HG03196 (cell line): Measurements from ENCODE around the gene DCAF15.
"Not testable (repeated sequence)": the region's sequence is repeated elsewhere in the genome, so short reads cannot be mapped to it uniquely, and the experiment has no call there.

ENCODE experiments used
- ATAC-seq: cut with Tn5 transposase; IDR thresholded peaks from one replicate; pipeline ENCODE4 v1.9.1; 2021; ENCODE audit not compliant: unreplicated experiment

Gene DCAF15

DNA sequence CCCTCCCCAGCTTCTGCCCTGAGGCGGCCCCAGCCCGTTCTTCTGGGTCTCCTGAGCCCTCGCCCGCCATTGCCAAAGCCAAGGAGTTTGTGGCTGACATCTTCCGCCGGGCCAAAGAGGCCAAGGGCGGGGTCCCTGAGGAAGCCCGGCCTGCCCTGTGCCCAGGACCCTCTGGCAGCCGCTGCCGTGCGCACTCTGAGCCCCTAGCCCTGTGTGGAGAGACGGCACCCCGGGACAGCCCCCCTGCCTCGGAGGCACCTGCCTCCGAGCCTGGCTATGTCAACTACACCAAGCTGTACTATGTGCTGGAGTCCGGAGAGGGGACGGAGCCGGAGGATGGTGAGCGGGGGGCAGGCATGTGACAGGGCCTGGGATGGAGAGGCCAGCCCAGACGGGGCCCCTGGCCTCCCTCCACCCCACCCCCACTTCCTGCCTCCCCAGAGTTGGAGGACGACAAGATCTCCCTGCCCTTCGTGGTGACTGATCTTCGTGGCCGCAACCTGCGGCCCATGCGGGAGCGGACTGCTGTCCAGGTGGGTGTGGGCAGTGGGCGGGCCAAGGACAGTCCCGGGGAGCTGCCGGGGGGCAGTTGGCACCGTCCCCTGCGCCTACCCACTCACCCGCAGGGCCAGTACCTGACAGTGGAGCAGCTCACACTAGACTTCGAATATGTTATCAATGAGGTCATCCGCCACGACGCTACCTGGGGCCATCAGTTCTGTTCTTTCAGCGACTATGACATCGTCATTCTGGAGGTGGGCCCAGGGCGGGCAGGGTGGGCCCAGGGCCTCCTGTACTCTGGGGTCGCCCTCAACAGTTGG is 7.0 kb downstream of the DCAF15 start:
- ATAC-seq, result no peak

DNA sequence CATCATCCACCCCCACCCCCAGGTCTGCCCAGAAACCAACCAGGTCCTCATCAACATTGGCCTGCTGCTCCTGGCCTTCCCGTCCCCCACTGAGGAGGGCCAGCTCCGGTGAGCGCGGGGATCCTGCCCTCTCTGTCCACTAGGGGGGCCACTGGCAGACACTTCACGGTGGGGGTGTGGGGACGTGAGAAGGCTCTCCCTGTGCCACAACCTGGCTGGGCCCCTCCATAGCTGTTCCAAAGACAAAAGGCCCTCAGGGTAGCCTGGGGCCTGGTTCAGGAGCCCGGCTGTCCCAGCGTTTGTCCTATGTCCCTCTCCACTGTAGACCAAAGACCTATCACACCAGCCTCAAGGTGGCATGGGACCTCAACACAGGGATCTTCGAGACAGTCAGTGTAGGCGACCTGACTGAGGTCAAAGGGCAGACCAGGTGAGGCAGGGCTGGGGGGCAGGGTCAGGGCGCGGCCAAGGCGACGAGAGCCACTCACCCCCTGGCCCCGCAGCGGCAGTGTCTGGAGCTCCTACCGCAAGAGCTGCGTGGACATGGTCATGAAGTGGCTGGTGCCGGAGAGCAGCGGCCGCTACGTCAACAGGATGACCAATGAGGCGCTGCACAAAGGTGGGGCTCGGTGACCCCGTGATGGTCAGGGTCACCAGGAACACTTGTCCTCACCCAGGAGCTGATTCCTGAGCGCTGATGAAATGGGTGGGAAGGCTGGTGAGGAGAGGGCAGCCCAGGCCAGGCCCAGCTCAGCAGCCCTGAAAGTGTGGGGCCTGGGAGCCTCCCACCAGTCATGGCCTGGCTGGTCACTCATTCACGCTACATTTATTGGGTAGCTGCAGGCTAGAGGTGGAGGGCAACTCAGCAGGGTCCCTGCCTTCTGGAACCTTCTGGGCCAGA is 7.9 kb downstream of the DCAF15 start:
- no peak for ATAC-seq

DNA sequence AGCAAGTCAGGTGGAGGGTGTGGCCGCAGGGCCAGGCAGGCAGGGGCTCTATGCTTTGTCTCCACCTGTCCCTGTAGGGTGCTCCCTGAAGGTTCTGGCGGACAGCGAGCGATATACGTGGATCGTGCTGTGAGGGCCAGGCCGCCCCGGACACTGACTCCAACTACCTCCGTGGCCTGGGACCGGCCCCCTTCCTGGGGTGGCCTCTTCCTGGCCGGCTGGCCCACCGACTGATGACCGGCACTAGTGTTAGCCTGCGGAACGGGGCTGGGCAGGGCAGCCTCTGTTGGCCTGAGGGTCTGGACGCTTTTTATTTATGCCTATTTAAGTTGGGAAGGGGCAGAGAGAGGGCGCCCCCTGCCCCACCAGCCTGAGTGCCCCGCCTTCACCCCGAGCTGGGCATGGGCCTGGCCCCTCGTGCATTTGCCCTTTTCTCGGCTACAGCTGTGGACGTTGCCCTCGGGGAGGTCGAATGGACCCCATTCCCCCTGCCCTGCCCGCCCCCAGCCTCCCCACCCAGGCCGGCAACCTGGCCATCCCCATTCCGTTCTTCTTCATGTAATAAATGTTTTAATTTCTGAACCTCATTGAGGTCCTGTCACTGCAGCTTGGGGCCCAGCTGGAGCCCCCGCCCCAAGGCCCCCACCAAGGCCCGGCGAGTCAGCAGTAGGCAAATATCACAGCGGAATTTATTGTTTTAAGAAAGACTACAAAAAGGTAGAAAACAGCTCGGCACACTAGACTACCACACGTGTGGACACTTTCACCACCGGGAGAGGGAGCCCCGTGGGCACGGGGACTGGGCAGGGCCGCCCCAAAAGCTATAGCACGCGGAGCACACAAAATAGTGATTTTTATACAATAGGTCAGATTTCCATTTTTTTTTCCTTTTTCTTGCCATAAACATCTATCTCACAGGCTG is 8.8 kb downstream of the DCAF15 start:
- no peak for ATAC-seq

DNA sequence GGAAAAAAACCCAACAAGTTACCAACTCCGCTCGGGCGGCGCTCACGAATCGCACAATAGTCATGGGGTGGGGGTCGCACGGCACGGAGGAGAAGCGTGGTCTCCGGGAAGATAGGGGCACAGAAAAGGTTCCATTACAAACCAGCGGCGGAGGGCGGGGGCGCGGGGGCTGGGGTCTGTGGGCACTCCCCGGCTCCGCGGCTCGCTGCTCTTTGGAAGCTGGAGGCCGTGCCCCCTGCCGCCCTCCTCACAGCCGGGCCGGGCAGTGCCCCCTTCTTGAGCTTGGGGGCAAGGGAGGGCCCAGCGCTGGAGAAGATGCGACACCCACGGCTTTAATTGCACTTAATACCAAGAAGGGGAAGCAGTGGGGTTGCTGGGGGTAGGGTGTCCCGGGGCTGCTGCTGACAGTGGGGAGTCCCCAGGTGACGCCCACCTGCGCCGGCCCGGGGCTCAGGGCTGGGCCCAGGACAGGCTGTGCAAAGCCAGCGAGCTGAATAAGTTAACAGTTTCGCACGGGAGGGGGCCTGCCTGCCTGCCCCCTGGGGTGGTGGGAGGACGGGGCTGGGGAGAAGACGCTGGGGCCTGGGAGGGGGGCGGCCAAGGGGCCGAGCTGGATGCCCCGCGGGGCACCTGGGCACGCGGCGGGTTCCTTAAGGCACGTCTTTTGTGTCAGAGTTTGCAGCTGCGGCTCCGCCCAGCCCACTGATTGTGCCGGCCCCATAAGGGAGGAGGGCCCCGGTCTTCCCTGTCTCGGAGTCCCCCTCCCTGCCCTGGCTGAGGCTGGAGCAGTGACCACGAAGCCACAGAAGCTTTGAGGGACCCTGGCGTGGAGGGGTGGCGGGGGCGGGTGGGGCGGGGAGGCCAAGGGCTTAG is 9.8 kb downstream of the DCAF15 start:
- no peak for ATAC-seq

DNA sequence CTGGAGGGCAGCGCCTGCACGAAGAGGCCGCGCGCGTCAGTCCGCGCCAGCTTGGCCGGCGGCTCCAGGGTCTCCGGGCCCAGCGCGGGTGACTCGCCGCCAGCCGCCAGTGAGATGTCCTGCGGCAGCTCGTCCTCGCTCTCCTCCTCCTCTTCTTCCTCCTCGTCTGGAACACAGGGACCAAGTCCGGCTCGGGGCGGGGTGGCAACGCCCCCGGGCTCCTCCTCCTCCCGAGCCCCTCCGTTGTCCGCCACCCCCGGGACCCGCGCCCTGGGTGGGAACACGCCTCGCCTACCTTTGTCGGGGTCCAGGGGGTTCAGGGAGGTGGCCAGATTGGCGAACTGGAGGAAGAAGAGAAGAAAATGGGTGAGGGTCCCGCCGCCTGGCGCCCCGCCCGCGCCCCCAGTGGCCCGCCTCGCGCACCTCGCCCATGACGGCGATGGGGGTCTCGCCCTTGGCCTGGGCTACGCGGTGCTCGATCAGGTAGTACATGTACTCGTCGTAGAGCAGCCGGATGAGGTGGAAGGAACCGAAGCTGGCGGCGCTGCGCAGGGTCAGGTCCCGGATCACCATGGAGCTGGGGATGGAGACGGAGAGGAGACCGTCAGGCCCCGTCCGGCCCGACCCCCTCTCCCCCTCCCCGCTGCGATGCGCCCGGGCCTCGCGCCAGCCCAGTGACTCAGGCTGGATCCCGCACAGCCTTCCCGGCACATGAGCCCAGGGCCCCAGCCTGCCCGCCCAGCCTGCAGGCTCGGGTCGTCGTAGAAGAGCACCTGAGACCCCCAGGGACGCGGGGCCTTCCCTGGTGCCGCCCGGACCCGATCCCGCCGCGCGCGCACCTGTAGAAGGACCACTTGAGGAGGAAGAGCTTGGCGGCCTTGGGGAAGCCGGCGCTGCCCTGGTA is 10.6 kb downstream of the DCAF15 start:
- no peak for ATAC-seq

DNA sequence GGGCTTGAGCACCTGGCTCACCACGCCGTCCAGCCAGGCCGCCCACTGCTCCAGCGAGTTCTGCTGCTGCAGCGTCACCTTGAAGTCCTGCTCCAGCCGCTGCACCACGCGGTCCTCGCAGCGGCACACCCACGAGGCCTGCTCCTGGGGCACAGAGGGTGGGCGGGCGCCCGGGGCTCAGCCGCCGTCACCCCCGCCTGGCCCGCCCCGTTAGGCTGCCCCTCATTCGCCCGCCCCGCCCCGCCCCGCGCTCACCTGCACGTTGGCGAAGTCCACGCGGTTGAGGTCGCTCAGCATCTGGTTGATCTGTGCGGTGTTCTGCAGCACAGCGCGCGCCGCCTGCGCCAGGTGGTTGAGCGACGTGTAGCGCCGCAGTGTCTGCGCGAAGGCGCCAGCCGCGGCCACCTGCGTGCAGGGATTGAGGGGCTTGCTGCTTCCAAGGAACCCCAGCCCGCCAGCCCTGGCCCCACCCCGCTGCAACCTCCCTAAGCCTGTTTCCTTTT is 11.3 kb downstream of the DCAF15 start:
- ATAC-seq, result no peak

DNA sequence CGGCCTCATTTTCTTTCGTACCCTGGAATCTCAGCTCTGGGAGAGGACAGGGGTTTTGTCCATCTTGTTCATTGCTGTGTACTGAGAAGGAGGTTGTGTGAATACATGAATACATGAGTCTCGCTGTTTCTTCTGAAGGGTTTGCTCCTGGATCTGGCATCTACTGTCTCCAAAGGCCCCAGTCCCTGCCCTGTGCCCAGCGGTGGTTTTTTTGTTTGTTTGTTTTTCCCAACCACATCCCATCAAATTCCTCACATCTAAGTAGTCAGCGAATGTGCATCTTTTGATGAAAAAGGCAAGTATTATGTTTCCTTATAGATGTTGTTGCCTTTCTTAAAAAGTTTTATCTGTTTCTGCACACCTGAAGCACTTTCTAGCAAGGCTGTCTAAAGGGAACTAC is 12.5 kb downstream of the DCAF15 start:
- no peak for ATAC-seq

DNA sequence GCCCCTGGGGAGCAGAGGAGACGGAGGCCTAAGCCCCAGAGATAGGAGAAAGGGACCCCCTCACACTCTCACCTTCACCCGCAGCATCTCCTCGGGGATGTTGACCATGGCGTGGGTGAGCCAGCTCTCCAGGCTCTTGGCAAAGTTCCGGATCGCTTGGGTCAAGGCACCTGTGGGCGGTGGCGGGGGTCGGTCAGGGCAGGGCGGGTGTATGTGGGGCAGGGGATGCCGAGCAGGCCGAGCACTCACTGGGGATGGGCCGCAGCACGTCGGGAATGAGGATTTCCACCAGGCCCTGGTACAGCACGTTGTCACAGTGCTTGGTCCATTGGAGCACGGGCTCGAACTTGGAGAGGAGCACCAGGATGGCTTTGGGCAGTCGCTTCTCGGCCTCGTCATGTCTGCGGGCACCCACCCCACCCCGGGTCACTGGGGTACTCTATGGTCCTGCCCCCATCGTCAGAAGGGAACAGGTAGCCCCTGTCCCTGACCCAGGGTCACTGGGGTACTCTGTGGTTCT is 13.1 kb downstream of the DCAF15 start:
- no peak for ATAC-seq

DNA sequence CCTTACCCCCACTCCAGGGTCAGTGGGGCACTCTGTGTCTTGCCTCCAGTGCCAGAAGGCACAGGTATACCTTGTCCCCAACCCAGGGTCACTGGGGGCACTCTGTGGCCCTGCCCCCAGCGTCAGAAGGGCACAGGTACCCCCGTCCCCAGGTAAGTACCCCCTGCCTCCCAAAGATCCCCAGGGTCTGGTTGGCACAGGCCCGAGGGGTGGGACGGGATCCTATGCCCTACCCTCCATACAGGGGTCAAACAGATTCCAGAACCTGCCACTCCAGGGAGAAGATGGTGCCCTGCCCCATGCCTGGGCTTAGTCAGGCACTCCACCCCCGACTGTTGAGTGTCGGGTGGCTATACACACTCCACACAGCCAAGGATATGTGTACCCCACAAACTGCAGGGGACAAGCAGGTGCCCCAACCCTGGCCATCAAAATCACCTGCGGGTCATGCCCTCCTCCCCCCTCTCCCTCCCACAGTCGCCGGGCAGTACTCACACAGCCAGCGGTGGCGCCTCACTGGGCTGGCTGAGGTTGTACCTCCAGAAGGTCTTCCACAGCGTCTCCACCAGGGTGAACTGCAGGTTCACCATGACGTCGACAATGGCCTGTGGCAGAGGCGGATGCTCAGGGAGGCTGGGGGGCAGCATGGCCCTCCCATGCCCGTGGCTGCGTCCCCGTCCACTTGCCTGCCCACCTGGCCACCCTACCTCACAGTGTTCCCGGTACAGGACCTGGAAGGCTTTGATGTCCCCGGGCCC is 13.8 kb downstream of the DCAF15 start:
- no peak for ATAC-seq

DNA sequence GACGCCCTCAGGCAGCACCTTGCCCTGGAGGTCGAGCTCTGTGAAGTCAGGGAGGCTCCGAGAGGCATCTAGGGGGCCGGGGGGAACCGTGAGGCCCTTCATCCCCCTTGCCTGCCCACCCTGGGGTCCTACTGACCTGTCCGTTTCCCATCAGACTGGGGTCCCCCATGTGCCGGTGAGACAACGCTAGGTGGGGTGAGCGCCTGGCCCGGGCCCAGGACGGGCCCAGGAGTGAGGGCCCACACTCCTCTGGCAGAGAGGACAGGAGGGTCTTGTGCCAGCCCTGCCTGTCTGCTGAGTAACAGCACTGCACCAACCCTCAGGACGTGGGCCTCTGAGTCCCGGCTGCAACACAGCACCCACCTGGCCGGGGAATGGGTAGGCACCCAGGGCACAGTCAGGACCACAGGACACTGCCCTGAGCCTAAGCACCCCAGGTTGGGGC is 14.4 kb downstream of the DCAF15 start:
- ATAC-seq, result no peak

DNA sequence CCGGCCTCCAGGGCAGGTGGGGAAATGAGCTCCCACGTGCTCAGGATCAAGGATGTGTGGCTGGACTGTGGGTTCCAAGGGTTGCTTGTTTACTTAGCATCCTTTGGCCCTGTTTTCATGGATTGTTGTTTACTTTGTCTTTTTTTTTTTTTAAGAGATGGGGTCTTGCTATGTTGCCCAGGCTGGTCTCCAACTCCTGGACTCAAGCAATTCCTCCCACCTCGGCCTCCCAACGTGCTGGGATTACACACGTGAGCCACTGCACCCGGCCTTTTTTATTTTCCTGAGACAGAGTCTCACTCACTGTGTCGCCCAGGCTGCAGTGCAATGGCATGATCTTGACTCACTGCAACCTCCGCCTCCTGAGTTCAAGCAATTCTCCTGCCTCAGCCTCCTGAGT is 14.9 kb downstream of the DCAF15 start:
- ATAC-seq, result not testable (repeated sequence)

DNA sequence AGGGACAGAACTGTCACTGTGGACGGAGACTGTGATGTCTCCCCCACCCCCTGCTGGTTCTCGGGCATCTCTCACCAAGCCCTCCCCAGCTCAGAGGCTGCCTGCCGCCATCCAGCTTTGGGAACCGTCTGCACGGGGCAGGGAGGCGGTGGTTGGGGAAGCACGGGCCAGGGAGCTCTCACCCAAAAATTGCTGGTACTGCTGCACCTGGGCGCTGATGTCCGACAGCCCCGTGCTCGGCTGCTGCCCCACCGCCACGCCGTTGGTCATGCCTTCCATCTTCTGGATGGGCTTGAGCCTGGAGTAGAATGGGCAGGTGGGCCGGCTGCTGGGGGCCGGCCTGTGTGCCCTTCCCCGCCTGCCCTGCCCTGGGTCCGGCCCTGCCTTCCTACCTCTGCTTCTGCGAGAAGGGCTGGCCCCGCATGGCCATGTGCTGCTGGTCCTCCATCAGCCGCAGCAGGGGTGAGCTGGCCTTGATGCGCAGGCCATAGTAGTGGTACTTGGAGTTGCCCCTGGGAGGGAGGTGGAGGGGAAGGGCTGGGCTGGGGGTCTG is 16.1 kb downstream of the DCAF15 start:
- no peak for ATAC-seq

DNA sequence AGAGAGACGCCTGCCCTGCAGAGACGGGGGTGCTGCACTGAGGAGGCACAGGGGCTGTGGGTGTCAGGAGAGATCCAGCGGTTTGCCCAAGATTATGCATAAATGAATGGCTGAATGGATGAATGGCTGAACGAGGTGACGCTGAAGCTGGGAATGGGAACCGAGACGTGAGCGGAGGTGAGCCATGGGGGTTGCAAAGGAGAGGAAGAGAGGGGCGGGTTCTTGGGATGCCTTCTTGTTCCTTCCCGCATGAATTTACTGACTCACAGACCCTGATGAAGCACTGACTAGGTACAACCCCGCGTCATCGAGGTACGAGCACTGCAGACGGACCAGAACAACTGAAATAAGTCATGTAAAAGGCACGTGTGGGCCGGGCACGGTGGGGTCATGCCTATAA is 16.7 kb downstream of the DCAF15 start:
- ATAC-seq, result no peak

DNA sequence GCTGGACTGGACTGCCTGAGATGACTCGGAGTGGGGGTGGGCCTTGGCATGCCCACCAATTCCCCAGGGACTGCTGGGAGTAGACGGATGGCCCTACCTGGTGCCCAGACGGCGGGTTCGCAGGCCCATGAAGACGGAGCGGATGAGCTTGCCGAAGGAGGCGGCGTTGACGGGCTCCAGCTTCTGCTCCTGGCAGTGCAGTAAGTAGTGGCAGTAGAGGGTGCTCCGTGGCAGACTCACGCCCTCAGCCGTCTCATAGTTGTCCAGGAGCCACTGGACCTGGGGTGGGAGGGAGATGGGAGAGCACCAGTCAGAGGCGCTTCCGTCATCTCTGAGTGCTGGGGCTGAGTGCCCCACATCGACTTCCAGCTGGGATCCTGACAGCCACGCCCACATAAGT is 17.6 kb downstream of the DCAF15 start:
- ATAC-seq, result no peak

DNA sequence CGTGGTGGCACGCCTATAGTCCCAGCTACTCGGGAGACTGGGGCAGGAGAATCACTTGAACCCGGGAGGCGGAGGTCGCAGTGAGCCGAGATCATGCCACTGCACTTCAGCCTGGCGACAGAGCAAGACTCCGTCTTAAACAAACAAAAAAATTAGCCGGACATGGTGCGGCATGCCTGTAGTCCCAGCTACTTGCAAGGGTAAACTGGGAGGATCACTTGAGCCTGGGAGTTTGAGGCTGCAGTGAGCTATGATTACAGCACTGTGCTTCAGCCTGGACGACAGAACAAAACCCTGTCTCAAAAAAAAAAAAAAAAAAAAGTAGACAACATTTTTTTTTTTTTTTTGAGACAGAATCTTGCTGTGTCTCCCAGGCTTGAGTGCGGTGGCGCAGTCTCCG is 19.6 kb downstream of the DCAF15 start:
- not testable (repeated sequence) for ATAC-seq

DNA sequence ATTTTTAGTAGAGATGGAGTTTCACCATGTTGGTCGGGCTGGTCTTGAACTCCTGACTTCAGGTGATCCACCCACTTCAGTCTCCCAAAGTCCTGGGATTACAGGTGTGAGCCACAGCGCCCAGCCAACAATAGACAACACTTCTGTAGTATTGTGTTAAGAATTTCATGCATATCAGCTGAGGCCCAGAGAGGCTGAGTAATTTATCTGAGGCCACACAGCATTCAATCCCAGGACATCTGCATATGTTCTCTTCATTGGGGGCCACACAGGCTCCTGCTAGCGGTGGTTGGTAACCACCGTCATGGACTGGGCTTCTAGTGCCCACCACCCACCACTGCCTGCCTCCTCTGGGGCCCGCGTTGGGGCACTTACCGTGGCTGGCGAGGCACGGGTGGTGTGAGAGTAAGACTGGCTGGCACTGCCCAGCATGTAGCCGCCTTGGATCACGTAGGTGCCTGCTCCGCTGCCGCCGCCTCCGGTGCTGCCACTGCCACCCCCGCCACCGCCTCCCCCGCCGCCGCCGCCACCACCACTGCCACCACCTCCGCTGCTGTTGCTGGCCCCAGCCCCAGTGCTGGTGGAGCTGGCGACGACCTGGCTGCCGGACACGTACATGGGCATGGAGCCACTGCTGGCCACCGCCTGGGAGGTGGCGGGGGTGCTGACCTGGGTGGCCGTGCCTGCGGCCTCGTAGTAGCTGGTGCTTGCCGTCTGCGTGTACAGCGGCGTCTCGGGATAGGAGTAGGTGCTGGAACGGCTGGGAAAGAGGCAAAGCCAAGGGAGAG is 20.3 kb downstream of the DCAF15 start:
- no peak for ATAC-seq

DNA sequence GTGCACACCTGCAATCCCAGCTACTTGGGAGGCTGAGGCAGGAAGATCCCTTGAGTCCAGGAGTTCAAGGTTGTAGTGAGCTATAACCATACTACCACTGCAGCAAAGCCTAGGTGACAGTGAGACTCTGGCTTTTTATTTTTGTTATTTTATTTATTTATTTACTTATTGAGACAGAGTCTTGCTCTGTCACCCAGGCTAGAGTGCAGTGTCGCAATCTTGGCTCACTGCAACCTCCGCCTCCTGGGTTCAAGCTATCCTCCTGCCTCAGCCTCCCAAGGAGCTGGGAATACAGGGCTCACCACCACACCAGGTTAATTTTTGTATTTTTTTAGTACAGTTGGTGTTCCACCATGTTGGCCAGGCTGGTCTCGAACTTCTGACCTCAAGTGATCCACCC is 21.2 kb downstream of the DCAF15 start:
- ATAC-seq, result not testable (repeated sequence)
